K562 (cell line): ENCODE measurements around the gene BCAS1.

Experiments
- CC2D1A ChIP-seq: fragments of 450-650 bp; IDR thresholded peaks from 2 replicates; pipeline ENCODE4 v1.6.1; 2017; ENCODE audit warnings: mild to moderate bottlenecking
- RBBP5 ChIP-seq: fragments of 200-600 bp; sonication (generic); IDR thresholded peaks from 2 replicates; pipeline ENCODE4 v1.6.1; 2012; ENCODE audit warnings: borderline replicate concordance, mild to moderate bottlenecking, low read length, control low read depth, inconsistent platforms; ENCODE audit not compliant: insufficient read depth, poor library complexity, severe bottlenecking
- TF ChIP-seq, protein P1 (sequence below), 3 experiments: IDR thresholded peaks in 2 of 3; conservative IDR thresholded peaks in 1 of 3; 2 replicates each; pipeline ENCODE4 v1.5.1; 2011 to 2012; ENCODE audit warnings: low read length in 3 of 3, mild to moderate bottlenecking in 3 of 3, control low read depth in 2 of 3, improper control_type of control experiment in 1 of 3, inconsistent platforms in 1 of 3, low read depth in 1 of 3, mixed read lengths in 1 of 3, moderate library complexity in 1 of 3; ENCODE audit not compliant: insufficient read depth in 2 of 3
- TF ChIP-seq, protein P2 (sequence below): fragments of 450-650 bp; formaldehyde crosslinking; IDR thresholded peaks from 2 replicates; pipeline ENCODE4 v1.4.0; 2022; ENCODE audit warnings: missing genetic modification characterization

DNA sequence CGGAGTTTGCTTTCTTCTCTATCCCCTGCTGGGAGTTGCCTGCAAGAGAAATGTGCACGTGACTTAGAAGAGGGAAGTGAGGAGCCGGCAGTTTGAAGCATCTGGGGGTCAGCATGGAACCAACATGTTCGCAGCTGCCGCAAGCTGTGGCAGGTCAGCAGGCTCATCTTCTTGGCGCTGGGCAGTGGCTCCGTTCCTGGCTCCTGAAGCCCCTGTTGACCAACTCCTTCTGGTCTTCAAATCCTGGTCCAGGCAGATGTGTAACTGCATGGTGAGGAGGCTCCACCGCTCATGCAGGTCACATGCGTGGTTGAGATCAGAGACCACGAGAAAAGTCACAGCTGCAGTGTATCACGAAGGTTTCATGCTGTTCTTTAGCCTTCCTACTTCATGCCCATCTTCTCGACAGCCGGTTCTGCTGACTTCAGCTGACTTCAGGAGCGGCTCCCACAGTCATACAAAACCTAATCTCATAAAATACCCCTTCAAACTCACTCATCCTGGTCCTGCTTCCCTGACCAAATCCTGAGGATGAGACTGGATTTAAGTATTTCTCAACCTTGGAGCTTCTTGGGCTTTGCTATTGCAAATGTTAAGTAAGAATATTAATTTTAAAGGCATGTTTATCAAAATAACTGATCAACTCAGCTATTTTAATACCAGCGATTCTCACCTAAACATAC lies 44.9 kb upstream of the BCAS1 start:
- TF ChIP-seq, protein P1, sequence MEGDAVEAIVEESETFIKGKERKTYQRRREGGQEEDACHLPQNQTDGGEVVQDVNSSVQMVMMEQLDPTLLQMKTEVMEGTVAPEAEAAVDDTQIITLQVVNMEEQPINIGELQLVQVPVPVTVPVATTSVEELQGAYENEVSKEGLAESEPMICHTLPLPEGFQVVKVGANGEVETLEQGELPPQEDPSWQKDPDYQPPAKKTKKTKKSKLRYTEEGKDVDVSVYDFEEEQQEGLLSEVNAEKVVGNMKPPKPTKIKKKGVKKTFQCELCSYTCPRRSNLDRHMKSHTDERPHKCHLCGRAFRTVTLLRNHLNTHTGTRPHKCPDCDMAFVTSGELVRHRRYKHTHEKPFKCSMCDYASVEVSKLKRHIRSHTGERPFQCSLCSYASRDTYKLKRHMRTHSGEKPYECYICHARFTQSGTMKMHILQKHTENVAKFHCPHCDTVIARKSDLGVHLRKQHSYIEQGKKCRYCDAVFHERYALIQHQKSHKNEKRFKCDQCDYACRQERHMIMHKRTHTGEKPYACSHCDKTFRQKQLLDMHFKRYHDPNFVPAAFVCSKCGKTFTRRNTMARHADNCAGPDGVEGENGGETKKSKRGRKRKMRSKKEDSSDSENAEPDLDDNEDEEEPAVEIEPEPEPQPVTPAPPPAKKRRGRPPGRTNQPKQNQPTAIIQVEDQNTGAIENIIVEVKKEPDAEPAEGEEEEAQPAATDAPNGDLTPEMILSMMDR (IDR thresholded peaks at IDR 0.05 in 2 of 3, conservative IDR thresholded peaks at IDR 0.05 in 1 of 3; ENCODE audit: insufficient read depth in 2 of 3, low read depth in 1 of 3, low read length in 3 of 3): no peak
- TF ChIP-seq RBBP5: no peak
- TF ChIP-seq CC2D1A: no peak
- TF ChIP-seq, protein P2, sequence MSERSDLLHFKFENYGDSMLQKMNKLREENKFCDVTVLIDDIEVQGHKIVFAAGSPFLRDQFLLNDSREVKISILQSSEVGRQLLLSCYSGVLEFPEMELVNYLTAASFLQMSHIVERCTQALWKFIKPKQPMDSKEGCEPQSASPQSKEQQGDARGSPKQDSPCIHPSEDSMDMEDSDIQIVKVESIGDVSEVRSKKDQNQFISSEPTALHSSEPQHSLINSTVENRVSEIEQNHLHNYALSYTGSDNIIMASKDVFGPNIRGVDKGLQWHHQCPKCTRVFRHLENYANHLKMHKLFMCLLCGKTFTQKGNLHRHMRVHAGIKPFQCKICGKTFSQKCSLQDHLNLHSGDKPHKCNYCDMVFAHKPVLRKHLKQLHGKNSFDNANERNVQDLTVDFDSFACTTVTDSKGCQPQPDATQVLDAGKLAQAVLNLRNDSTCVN (CRISPR knock-in tag): no peak
